ENCODE measurements around the gene RPAIN. TPM values are rescaled to one million over a fixed set of nuclear protein-coding genes. Genes with fewer than 3 reads are reported as not detected.
A peak's percentile ranks its signal among the peaks of the same experiment; 100 is the strongest.

The RPAIN gene
- total and polyA plus RNA-seq, 2 of the 13 experiments (the other 11 are each of a cell fraction or from before 2014, with no cell fraction given): 42.1 to 58.5 TPM

DNA sequence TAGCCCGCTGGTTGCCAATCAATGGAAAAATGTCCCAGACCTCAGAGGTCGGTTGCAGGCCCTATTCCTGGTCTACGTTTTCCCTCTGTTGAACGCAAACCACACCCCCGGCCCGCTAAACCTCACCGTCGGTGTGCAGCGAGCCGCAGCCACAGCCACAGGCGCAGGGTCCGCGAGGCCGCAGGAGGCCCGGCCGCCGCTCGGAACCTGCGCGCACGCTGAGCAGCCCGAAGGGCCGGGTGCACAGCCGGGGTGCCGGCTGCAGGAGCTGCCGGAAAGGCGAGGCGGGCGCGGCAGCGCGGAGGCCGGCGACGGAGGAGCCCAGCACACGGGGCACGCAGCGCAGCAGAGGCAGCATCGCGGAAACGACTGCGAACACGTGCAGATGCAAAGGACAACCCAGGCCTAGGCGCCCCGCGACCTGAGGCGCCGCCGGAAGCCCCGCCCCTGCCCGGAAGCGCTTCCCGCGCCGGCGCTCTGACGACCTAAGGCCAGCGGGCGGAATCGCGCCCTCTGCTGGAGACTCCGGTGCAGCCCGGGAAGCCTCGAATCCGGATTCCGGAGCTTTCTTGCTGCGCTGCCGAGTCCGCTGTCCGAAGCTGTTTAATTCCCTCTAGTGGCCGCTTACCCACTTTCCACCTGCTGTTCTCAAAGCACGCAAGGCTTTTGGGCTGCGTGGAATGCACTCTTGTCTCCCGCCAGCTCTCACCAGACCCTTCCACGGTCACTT, 18.9 kb downstream of the RPAIN start, which contains the start of gene C1QBP (continued):
- TF ChIP-seq, protein P1, sequence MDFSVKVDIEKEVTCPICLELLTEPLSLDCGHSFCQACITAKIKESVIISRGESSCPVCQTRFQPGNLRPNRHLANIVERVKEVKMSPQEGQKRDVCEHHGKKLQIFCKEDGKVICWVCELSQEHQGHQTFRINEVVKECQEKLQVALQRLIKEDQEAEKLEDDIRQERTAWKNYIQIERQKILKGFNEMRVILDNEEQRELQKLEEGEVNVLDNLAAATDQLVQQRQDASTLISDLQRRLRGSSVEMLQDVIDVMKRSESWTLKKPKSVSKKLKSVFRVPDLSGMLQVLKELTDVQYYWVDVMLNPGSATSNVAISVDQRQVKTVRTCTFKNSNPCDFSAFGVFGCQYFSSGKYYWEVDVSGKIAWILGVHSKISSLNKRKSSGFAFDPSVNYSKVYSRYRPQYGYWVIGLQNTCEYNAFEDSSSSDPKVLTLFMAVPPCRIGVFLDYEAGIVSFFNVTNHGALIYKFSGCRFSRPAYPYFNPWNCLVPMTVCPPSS (IDR thresholded peaks at IDR 0.05): no peak
- TF ChIP-seq ZSCAN20 (CRISPR knock-in tag; IDR thresholded peaks at IDR 0.05; ENCODE audit: borderline replicate concordance): no peak; the same call in none of the 2 replicates
- no peak for TF ChIP-seq HMG20A (CRISPR knock-in tag; IDR thresholded peaks at IDR 0.05; ENCODE audit: borderline replicate concordance)
- TF ChIP-seq ZNF768 (CRISPR knock-in tag; IDR thresholded peaks at IDR 0.05): peak; percentile 80; the same call in 1 of the 2 replicates
- TF ChIP-seq KAT2B (IDR thresholded peaks at IDR 0.05; ENCODE audit: borderline replicate concordance, low read depth, low read length): no peak
- TF ChIP-seq AHR (CRISPR knock-in tag; IDR thresholded peaks at IDR 0.05): 0 out of 2 replicates have a peak, but pooled peaks have one; percentile 71
- TF ChIP-seq FOXC1 (CRISPR knock-in tag; IDR thresholded peaks at IDR 0.05; ENCODE audit: borderline replicate concordance): peak; percentile 85; the same call in 1 of the 2 replicates
- TF ChIP-seq, protein P2, sequence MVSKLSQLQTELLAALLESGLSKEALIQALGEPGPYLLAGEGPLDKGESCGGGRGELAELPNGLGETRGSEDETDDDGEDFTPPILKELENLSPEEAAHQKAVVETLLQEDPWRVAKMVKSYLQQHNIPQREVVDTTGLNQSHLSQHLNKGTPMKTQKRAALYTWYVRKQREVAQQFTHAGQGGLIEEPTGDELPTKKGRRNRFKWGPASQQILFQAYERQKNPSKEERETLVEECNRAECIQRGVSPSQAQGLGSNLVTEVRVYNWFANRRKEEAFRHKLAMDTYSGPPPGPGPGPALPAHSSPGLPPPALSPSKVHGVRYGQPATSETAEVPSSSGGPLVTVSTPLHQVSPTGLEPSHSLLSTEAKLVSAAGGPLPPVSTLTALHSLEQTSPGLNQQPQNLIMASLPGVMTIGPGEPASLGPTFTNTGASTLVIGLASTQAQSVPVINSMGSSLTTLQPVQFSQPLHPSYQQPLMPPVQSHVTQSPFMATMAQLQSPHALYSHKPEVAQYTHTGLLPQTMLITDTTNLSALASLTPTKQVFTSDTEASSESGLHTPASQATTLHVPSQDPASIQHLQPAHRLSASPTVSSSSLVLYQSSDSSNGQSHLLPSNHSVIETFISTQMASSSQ (IDR thresholded peaks at IDR 0.05; ENCODE audit: low read depth): no peak
- TF ChIP-seq, protein P2 (CRISPR knock-in tag; IDR thresholded peaks at IDR 0.05; ENCODE audit: borderline replicate concordance): peak; percentile 12; the same call in 1 of the 2 replicates
- no peak for TF ChIP-seq ELF4 (CRISPR knock-in tag; IDR thresholded peaks at IDR 0.05; ENCODE audit: borderline replicate concordance)
- TF ChIP-seq MTF1 (CRISPR knock-in tag; IDR thresholded peaks at IDR 0.05): peak; percentile 89
- TF ChIP-seq ATF4 (CRISPR knock-in tag; IDR thresholded peaks at IDR 0.05): peak in 1 of 2 experiments; percentile 81; a peak in 2 of 4 replicates
- peak; percentile 87 for TF ChIP-seq ATF7-NPFF (CRISPR knock-in tag; IDR thresholded peaks at IDR 0.05; ENCODE audit: low read depth)
- TF ChIP-seq ZNF577 (CRISPR knock-in tag; IDR thresholded peaks at IDR 0.05; ENCODE audit: borderline replicate concordance, low read depth): no peak
- peak; percentile 69 for TF ChIP-seq MED1 (CRISPR knock-in tag; IDR thresholded peaks at IDR 0.05)
- 0 out of 2 replicates have a peak, but pooled peaks have one; percentile 88 for TF ChIP-seq RARG (CRISPR knock-in tag; IDR thresholded peaks at IDR 0.05; ENCODE audit: low read depth)
- TF ChIP-seq HOXA5 (CRISPR knock-in tag; IDR thresholded peaks at IDR 0.05): peak; percentile 89; the same call in 1 of the 2 replicates
- TF ChIP-seq RARA (CRISPR knock-in tag; IDR thresholded peaks at IDR 0.05): peak; percentile 29; the same call in 1 of the 2 replicates
- TF ChIP-seq ZNF431 (CRISPR knock-in tag; IDR thresholded peaks at IDR 0.05; ENCODE audit: borderline replicate concordance, low read depth): no peak; the same call in 1 of the 2 replicates
- TF ChIP-seq ZSCAN5A (CRISPR knock-in tag; IDR thresholded peaks at IDR 0.05; ENCODE audit: borderline replicate concordance): 0 out of 2 replicates have a peak, but pooled peaks have one; percentile 34
